MM.1S (cell line): Measurements from ENCODE around the gene RASAL1.

Experiments
- DNase-seq: peaks from one replicate; pipeline ENCODE4 v3.0.0-alpha.2; 2015
- H2AFZ ChIP-seq: fragments of 300-600 bp; sonication (generic); 2 replicates; pipeline ENCODE4 v1.6.0; 2016; ENCODE audit warnings: antibody characterized with exemption, low read length
- H3F3A ChIP-seq: fragments of 300-600 bp; sonication (generic); 2 replicates; pipeline ENCODE4 v1.6.1; 2016; ENCODE audit warnings: mild to moderate bottlenecking, antibody characterized with exemption, low read length, moderate library complexity, mixed read lengths; ENCODE audit not compliant: insufficient read depth
- H3K27ac ChIP-seq: fragments of 300-600 bp; sonication (generic); 2 replicates; pipeline ENCODE4 v1.5.1; 2016; ENCODE audit warnings: mild to moderate bottlenecking, low read length
- H3K27me3 ChIP-seq: fragments of 300-600 bp; sonication (generic); replicated peaks from 2 replicates; pipeline ENCODE4 v1.6.0; 2016; ENCODE audit warnings: low read length; ENCODE audit not compliant: insufficient read depth
- H3K36me3 ChIP-seq: fragments of 300-600 bp; sonication (generic); replicated peaks from 2 replicates; pipeline ENCODE4 v1.6.1; 2016; ENCODE audit warnings: mild to moderate bottlenecking, low read length, mixed read lengths; ENCODE audit not compliant: insufficient read depth
- H3K4me1 ChIP-seq: fragments of 300-600 bp; sonication (generic); 2 replicates; pipeline ENCODE4 v1.6.1; 2016; ENCODE audit warnings: low read length, mixed read lengths
- H3K4me2 ChIP-seq: fragments of 300-600 bp; sonication (generic); 2 replicates; pipeline ENCODE4 v1.6.0; 2016; ENCODE audit warnings: low read depth, low read length
- H3K4me3 ChIP-seq: fragments of 300-600 bp; sonication (generic); 2 replicates; pipeline ENCODE4 v1.5.1; 2016; ENCODE audit warnings: low read length, mixed read lengths
- H3K79me2 ChIP-seq: fragments of 300-600 bp; sonication (generic); 2 replicates; pipeline ENCODE4 v1.6.1; 2016; ENCODE audit warnings: mixed run types, low read length, mixed read lengths
- H3K9ac ChIP-seq: fragments of 300-600 bp; sonication (generic); 2 replicates; pipeline ENCODE4 v1.6.1; 2016; ENCODE audit warnings: low read length, mixed read lengths
- H3K9me2 ChIP-seq: fragments of 300-600 bp; sonication (generic); replicated peaks from 2 replicates; pipeline ENCODE4 v1.6.1; 2016; ENCODE audit warnings: mild to moderate bottlenecking, low read length, mixed read lengths; ENCODE audit not compliant: insufficient read depth
- H3K9me3 ChIP-seq: fragments of 300-600 bp; sonication (generic); replicated peaks from 2 replicates; pipeline ENCODE4 v1.6.1; 2016; ENCODE audit warnings: mild to moderate bottlenecking, low read length, mixed read lengths; ENCODE audit not compliant: insufficient read depth
- H4K20me1 ChIP-seq: fragments of 300-600 bp; sonication (generic); 2 replicates; pipeline ENCODE4 v1.6.1; 2016; ENCODE audit warnings: mild to moderate bottlenecking, low read length, moderate library complexity, mixed read lengths; ENCODE audit not compliant: insufficient read depth
- EZH2 ChIP-seq: fragments of 300-600 bp; sonication (generic); optimal IDR thresholded peaks from 2 replicates; pipeline ENCODE3; 2017; ENCODE audit warnings: low read depth, mild to moderate bottlenecking, antibody characterized with exemption, low read length, mixed read lengths
- EZH2phosphoT487 ChIP-seq: fragments of 300-600 bp; sonication (generic); IDR thresholded peaks from 2 replicates; pipeline ENCODE4 v1.6.1; 2018; ENCODE audit warnings: antibody characterized with exemption, low read length
- TF ChIP-seq, protein P1 (sequence below): fragments of 300-600 bp; sonication (generic); IDR thresholded peaks from 2 replicates; pipeline ENCODE4 v1.5.1; 2016; ENCODE audit warnings: antibody characterized with exemption, low read length, mixed read lengths

Gene RASAL1

DNA sequence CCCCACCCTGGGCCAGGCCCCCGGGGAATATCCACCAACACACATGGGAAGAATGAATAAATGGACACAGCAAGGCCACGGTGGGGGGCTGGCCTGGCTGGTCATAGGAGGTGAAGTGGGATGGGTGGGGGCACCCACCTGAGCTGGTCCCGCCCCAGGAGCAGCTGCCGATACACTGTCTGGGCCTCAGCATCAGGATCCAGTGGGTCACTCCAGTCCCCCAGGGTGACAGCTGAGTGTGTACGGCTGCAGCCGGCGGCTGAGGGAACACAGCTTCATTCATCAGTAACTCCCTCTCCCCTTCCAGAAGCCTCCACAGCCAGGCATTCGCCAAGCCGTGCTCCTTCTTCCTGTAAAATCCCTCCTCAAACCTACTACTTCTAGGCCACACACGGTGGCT is 33.8 kb downstream of the RASAL1 start:
- no peak for TF ChIP-seq EZH2phosphoT487
- TF ChIP-seq EZH2: no peak
- TF ChIP-seq, protein P1, sequence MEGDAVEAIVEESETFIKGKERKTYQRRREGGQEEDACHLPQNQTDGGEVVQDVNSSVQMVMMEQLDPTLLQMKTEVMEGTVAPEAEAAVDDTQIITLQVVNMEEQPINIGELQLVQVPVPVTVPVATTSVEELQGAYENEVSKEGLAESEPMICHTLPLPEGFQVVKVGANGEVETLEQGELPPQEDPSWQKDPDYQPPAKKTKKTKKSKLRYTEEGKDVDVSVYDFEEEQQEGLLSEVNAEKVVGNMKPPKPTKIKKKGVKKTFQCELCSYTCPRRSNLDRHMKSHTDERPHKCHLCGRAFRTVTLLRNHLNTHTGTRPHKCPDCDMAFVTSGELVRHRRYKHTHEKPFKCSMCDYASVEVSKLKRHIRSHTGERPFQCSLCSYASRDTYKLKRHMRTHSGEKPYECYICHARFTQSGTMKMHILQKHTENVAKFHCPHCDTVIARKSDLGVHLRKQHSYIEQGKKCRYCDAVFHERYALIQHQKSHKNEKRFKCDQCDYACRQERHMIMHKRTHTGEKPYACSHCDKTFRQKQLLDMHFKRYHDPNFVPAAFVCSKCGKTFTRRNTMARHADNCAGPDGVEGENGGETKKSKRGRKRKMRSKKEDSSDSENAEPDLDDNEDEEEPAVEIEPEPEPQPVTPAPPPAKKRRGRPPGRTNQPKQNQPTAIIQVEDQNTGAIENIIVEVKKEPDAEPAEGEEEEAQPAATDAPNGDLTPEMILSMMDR: no peak
- Histone ChIP-seq H3K9ac (no peak overlapping the region), H3K9me3 (no peaks in the 10 kb centered on the region), H3K79me2 (no peaks in the 10 kb centered on the region), H3K4me2 (no peak overlapping the region), H3K36me3 (no peaks in the 10 kb centered on the region), H4K20me1 (no peaks in the 10 kb centered on the region), H3F3A (no peaks in the 10 kb centered on the region), H2AFZ (no peak overlapping the region), H3K27ac (no peak overlapping the region), H3K4me1 (no peaks in the 10 kb centered on the region), H3K27me3 (no peaks in the 10 kb centered on the region), H3K9me2 (no peaks in the 10 kb centered on the region), H3K4me3 (no peak overlapping the region)
- DNase-seq: no peak

DNA sequence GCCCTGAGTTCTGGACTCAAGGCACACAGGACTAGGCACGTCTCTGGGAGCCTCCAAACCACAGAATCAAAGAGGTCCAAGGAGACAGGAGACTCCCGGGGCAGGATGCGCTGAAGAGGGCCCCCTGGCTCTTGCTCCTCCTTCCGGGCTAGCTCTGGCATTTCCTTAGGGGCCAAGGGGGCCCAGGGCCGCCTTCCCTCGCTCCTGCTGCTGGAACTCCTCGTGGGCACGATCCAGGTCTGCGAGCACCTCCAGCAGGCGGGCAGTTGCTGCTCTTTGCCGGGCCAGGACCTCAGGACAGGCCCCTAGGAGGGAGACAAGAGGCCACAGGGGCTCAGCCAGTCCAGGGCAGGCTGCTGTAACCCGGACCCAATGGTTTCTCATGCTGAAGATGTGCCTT is 35.8 kb downstream of the RASAL1 start:
- Histone ChIP-seq H3F3A (no peaks in the 10 kb centered on the region), H3K4me1 (no peaks in the 10 kb centered on the region), H2AFZ (no peak overlapping the region), H3K79me2 (no peaks in the 10 kb centered on the region), H3K9me2 (no peaks in the 10 kb centered on the region), H3K9ac (no peak overlapping the region), H3K36me3 (no peaks in the 10 kb centered on the region), H3K4me3 (no peak overlapping the region), H4K20me1 (no peaks in the 10 kb centered on the region), H3K27me3 (no peaks in the 10 kb centered on the region), H3K27ac (no peak overlapping the region), H3K4me2 (no peak overlapping the region), H3K9me3 (no peaks in the 10 kb centered on the region)
- TF ChIP-seq EZH2 (no peak), EZH2phosphoT487 (no peak)
- TF ChIP-seq, protein P1: no peak
- DNase-seq: no peak

DNA sequence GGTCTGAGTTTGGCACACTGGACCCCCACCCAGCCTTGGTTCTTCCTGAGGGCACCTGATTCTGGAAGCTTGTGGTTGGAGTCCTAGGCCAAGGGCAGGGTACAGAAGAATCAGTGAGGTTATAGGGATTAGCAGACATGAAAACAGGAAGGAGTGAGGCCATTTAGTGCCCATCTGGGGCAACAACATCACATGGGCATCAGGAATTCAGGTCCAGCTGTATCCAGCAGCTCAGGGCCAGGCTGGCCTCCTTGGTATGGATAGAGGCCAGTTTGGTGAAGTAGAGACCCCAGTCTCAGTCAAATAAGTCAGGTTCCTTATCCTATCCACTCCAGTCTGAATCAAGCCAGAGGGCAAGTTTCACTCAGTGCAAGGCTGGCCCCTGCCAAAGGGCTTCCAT is 36.2 kb downstream of the RASAL1 start:
- H3F3A ChIP-seq: no peaks in the 10 kb centered on the region
- no peaks in the 10 kb centered on the region for H3K27me3 ChIP-seq
- no peak for DNase-seq
- no peaks in the 10 kb centered on the region for H3K9me2 ChIP-seq
- no peaks in the 10 kb centered on the region for H3K4me1 ChIP-seq
- TF ChIP-seq EZH2 (no peak), EZH2phosphoT487 (no peak)
- TF ChIP-seq, protein P1: no peak
- no peaks in the 10 kb centered on the region for H4K20me1 ChIP-seq
- H3K79me2 ChIP-seq: no peaks in the 10 kb centered on the region
- H3K9ac ChIP-seq: no peak overlapping the region
- H2AFZ ChIP-seq: no peak overlapping the region
- no peak overlapping the region for H3K27ac ChIP-seq
- no peak overlapping the region for H3K4me2 ChIP-seq
- no peaks in the 10 kb centered on the region for H3K36me3 ChIP-seq
- no peaks in the 10 kb centered on the region for H3K9me3 ChIP-seq
- H3K4me3 ChIP-seq: no peak overlapping the region
